T follicular helper cell (primary cell): ENCODE data around the gene KHDRBS1.
"Not testable (repeated sequence)": the region's sequence is repeated elsewhere in the genome, so short reads cannot be mapped to it uniquely, and the experiment has no call there.

ENCODE experiments used
- DNase-seq: peaks from one replicate; pipeline ENCODE4 v3.0.0-alpha.2; 2020; ENCODE audit warnings: low read depth

The KHDRBS1 gene

GRCh38 chr1:32012709-32013385, 821 bp upstream of the KHDRBS1 start:
- no peak for DNase-seq

GRCh38 chr1:32014199-32014947, 705 bp downstream of the KHDRBS1 start:
- no peak for DNase-seq

- no peak for DNase-seq
Measured at GRCh38 chr1:32014948-32015273, 1.2 kb downstream of the KHDRBS1 start.

DNA sequence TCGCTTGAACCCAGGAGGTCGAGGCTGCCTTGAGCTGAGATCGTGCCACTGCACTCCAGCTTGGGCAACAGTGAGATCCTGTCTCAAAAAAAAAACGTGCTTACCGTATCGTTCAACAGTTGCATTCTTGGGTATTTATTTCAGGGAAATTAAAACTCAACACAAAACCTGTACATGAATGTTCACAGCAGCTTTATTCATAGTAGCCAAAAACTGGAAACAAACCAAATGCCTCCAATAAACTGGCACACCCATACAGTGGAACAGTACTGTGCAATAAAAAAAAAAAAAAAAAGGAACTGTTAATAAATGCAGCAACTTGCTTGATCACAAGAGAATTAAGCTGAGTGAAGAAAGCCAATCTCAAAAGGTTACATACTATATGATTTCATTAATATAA, 6.7 kb downstream of the KHDRBS1 start:
- DNase-seq: no peak

GRCh38 chr1:32021574-32022018, 7.9 kb downstream of the KHDRBS1 start:
- not testable (repeated sequence) for DNase-seq

DNA sequence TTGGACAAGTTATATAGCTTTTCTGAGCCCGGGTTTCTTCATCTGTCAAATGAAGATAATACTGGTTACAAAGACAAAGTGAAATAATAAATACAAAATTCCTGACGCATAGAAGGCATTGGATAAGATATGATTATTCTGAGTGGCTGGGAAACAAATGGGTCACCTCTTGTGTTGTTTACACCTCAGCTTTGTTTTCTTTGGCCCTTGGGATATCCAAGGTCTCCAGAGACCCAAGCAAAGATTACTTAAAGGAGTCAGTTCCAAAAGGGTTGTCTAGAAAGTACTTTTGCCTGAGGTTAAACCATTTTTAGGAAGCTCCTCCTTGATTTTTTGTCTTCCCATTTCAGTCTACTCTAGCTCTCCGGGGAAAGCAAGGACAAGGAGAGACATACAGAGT, 9.7 kb downstream of the KHDRBS1 start:
- DNase-seq: no peak

DNA sequence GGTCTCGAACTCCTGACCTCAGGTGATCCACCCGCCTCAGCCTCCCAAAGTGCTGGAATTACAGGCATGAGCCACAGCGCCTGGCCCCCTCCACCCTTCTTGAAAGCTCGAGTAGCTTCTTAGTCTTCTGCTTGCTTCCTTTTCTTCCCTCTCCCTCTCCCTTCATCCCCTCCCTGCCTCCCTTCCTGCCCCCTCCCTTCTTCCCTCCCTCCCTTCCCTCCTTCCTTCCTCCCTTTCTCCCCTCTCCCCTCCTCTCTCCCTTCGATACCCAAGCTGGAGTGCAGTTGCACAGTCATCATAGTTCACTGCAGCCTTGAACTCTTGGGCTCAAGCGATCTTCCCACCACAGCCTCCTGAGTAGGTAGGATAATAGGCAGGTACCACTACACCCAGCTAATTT, 11.8 kb downstream of the KHDRBS1 start:
- no peak for DNase-seq

- DNase-seq: no peak
Measured at GRCh38 chr1:32028746-32029145, 15.1 kb downstream of the KHDRBS1 start.

DNA sequence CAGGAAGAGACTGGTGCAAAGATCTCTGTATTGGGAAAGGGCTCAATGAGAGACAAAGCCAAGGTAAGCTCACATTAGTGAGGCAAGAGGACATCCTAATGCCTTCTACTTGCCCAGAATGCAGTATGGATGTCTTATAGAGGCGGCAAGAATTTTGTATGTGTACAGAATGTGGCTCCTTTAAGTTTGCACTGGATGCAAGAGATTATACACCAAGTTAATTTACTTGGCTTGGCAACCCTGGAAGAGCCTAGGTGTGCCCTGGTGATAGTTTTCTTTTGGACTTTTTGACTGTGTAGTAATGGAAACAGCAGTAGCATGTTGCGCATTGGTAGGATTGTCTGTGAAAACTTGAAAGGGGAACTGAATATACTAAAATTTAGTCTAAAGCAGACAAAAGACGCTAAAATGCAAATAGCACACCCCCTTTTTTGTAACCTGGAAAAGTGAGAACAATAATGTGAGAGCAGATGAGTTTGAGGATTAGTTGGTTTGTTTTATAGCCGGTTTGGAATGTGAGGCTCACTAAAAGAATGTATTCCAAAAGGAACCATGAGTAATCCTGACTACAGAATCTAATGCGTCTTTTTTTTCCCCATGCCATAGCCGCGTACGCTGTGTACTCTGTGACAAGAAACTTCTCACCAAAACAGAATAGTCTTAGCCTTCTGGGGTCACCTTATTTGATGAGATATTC, 18.1 kb downstream of the KHDRBS1 start:
- DNase-seq: no peak

DNA sequence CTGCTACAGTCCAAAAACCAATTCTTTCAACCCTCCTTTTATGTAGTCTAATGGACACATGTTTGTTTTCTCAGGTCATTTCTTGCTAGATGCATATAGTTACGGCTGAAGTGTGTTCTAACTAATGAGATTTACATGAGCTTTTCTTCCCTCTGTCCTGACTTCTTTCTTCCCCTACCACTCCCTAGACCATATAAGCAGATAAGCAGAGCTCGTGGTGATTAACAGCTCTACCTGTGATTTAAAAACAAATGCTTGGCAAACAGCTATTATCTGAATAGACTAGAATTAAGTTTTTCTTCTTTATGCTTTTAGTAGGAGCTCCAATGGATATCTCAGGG, 18.6 kb downstream of the KHDRBS1 start:
- no peak for DNase-seq

DNA sequence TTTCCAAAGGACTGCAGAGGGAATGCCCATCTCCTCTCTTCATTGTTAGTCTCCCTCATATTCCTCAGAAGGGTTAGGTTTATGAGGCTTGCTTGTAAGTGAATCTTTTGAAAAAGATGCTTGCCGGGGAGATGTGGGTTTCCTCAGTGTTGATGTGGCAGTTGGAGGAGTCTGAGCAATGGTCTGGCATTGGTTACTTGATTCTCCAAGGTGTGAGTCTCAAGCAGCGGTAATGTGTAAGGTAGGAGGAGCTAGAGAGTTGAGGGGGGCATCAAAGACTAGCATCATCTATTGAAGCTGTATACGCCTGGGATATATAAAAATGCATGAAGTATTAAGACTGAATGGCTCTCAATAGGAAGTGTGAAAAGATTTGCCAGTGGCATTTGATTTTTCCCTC, 21.5 kb downstream of the KHDRBS1 start:
- DNase-seq: no peak

DNA sequence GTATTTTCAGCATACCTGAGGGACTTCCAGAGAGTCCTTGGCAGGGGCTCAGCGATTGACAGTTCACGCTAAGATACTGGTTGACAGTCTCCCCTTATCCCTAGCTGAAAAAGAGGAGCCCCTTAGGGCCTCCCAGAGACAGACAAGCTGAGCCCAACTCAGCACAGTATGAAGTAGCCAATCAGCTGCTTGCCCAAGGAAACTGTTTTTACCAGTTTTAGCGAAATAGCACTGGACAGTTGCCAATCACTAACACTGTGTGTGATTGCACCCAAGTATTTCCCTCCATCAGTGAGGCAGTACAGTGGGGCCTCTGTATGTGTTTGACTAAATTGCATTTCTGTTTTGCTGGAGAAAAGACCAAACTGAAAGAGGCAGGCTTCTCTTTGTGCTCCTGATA, 27.0 kb downstream of the KHDRBS1 start:
- no peak for DNase-seq

GRCh38 chr1:32042330-32042729, 28.7 kb downstream of the KHDRBS1 start:
- DNase-seq: no peak

DNA sequence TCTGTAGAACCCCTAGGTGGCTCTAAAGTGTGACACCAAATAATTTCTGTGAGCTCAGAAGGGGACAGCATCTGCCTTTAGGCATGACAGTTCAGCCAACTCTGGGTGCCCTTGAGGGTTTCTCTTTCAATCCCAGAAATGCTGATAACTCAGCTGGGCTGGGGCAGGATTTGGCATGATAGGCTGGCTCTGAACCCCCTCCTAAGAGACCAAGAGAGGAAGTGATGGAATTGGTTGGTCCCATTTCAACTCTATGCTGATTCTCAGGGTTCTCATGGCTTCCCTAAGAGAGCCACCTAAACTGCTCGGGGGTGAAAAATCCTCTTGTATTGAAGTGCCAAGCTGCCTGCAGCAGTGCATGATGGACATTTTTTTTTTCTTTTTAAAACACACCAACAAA, 30.6 kb downstream of the KHDRBS1 start:
- DNase-seq: no peak

DNA sequence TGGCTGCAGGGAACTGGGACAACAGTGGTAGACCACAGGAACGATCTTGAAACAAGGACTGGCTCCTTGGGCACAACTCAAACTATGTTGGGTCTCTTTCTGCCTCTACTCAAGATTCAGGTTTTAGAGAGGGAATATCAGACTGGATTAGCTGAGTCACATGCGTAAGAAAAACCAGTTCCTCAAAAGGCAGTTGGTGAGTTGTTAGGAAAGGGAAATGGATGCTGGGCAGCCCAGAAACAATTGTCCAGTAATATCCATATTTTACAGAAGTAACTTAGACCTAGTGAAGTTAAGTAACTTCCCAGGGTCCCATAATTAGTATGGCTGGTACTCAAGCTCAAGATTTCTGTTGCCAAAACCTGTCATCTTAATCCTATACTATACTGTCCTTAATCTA, 32.1 kb downstream of the KHDRBS1 start:
- no peak for DNase-seq

DNA sequence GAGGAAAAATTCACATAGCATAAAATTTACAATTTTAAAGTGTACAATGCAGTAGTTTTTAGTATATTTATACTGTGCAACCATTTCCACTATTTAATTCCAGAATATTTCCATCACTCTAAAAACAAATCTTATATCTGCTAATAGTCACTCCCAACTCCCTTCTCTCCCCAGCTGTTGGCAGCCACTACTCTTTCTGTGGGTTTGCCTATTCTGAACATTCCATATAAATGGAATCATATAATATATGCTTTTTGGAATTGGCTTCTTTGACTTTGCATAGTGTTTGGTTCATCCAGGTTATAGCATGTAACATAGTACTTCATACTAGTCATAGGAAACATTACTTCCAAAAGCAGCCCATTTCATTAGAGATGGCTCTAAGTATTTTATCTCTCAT, 34.0 kb downstream of the KHDRBS1 start:
- DNase-seq: no peak

GRCh38 chr1:32048440-32048839, 34.8 kb downstream of the KHDRBS1 start:
- no peak for DNase-seq

DNA sequence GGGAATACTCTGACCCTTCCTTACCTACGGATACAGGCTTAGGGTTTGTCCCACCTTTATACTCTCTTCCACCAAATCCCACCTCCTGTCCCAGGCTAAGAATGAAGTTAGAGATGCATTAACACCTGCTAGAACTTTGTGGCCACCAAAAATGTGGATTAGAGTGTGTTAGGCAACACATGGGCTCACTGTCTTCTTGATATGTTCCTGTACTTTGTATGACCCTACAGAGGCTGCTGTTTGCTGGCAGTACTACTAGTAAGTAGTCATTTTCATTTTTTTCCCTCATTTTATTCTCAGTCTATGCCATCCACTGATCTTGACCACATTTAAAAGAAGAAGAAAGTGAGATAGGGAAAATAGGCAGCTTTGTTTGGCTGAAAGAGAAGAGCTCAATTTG, 38.0 kb downstream of the KHDRBS1 start:
- no peak for DNase-seq

DNA sequence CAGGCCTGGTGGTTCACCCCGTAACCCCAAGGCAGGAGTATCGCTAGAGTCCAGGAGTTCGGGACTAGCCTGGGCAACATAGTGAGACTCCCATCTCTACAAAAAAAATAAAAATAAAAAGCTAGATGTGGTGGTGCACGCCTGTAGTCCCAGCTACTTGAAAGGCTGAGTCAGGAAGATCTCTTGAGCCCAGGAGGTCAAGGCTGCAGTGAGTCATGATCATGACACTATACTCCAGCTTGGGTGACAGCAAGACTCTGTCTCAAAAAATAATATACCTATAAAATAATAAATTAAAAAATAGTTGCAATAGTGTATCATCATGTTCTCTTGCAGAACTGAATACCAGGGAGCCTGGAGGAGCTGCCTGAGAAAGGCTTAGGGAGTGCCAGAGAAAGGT, 39.2 kb downstream of the KHDRBS1 start:
- DNase-seq: no peak

DNA sequence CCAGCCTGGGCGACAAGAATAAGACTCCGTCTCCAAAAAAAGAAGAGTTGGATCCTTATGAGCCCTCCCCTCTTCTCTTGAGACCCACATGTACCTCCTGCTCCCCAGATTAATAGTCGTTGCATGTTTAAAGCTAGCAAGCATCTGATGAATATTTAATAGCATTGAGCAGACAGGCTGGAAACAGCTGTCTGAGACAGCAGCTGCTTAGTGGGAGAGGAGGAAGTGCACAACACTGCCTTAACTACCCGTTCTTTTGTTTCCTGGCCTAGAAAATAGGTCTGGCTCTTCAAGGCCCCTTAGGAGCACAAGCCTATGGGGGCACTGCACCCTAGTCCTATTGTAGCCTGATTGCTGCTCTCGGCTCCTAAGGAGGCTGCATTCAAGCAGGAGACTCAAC, 41.7 kb downstream of the KHDRBS1 start:
- no peak for DNase-seq

- DNase-seq: no peak
Measured at GRCh38 chr1:32056598-32056997, 42.9 kb downstream of the KHDRBS1 start.

DNA sequence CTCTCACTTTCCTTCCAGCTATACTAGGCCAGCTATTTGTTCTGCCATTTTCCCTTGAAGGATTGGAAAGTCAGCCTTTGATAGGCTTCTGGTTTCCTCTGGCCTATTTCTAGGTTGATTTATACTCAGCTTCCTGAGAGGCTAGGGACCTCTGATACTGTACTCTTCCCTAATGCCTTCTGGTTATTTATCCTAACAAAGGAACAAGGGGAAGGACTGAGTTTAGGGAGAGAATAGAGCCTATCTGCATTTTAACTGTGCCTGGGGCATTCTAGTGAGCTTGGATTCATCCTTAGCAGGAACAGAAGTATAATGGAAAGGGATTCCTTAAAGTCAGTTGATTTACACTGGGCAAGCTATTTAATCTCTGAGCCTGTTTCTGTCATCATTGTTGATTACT, 47.2 kb downstream of the KHDRBS1 start:
- no peak for DNase-seq

- DNase-seq: no peak
Measured at GRCh38 chr1:32062867-32063230, 49.2 kb downstream of the KHDRBS1 start.
